Smooth muscle cell (in vitro differentiated cells): ENCODE results near the gene ZNF443. TPM values are rescaled to one million over a fixed set of nuclear protein-coding genes. Genes with fewer than 3 reads are reported as not detected.

Experiments used
- DNase-seq: peaks from one replicate; lab custom pipeline; 2025; ENCODE audit not compliant: unreplicated experiment; lab: John Stamatoyannopoulos, UW
- H2AFZ ChIP-seq: fragments of 200-600 bp; sonication (generic); 2 replicates; pipeline ENCODE4 v1.6.0; 2016; ENCODE audit warnings: antibody characterized with exemption, low read depth, mild to moderate bottlenecking
- H3F3A ChIP-seq: fragments of 200-600 bp; sonication (generic); 2 replicates; pipeline ENCODE4 v1.6.0; 2017; ENCODE audit warnings: antibody characterized with exemption, low read depth
- H3K27ac ChIP-seq: fragments of 200-600 bp; sonication (generic); 2 replicates; pipeline ENCODE4 v1.5.1; 2016; ENCODE audit warnings: low read depth, mild to moderate bottlenecking
- H3K27me3 ChIP-seq: fragments of 200-600 bp; sonication (generic); 2 replicates; pipeline ENCODE4 v1.6.1; 2016; ENCODE audit warnings: low read depth, mild to moderate bottlenecking
- H3K36me3 ChIP-seq: fragments of 200-600 bp; sonication (generic); 2 replicates; pipeline ENCODE4 v1.5.1; 2016; ENCODE audit warnings: low read depth
- H3K4me1 ChIP-seq: fragments of 200-600 bp; sonication (generic); 2 replicates; pipeline ENCODE4 v1.5.1; 2016; ENCODE audit warnings: low read depth
- H3K4me2 ChIP-seq: fragments of 200-600 bp; sonication (generic); 2 replicates; pipeline ENCODE4 v1.6.0; 2016; ENCODE audit warnings: mild to moderate bottlenecking
- H3K4me3 ChIP-seq: fragments of 200-600 bp; sonication (generic); 2 replicates; pipeline ENCODE4 v1.5.1; 2016; ENCODE audit warnings: mild to moderate bottlenecking
- H3K79me2 ChIP-seq: fragments of 200-600 bp; sonication (generic); 2 replicates; pipeline ENCODE4 v1.6.0; 2016; ENCODE audit warnings: low read depth, mild to moderate bottlenecking
- H3K9ac ChIP-seq: fragments of 200-600 bp; sonication (generic); 2 replicates; pipeline ENCODE4 v1.6.0; 2016; ENCODE audit warnings: low read depth
- H3K9me3 ChIP-seq: fragments of 200-600 bp; sonication (generic); replicated peaks from 2 replicates; pipeline ENCODE4 v1.5.1; 2016; ENCODE audit warnings: low read depth
- H4K20me1 ChIP-seq: fragments of 200-600 bp; sonication (generic); 2 replicates; pipeline ENCODE4 v1.6.0; 2016; ENCODE audit warnings: low read depth
- CTCF ChIP-seq: fragments of 200-600 bp; sonication (generic); IDR thresholded peaks from 2 replicates; pipeline ENCODE4 v1.5.1; 2017; ENCODE audit warnings: borderline replicate concordance, mild to moderate bottlenecking, antibody characterized with exemption; ENCODE audit not compliant: insufficient read depth, poor library complexity, severe bottlenecking
- WGBS: methylation state at CpG from one replicate; pipeline ENCODE4 v1.1.7; 2016; ENCODE audit warnings: low lambda C conversion rate; 5-methylcytosine and 5-hydroxymethylcytosine counted together
- polyA plus RNA-seq: library from polyadenylated mRNA; unstranded; fragments of >200 nt; fragmentation: Nextera tagmentation; extraction: Ambion mirVana; gene quantifications from 2 replicates; pipeline ENCODE4 v1.2.1, GENCODE V29; 2016
- total RNA-seq: library from RNA; depleted of rRNA; stranded (reverse); fragments of >200 nt; gene quantifications from 2 replicates; pipeline ENCODE4 v1.2.3, GENCODE V29; 2014

ZNF443 gene
- total and polyA plus RNA-seq, 2 experiments from 2014 or later, result 0.73 to 2.4 TPM

- H3K4me1 ChIP-seq, result peaks cover 16% of the 10 kb centered on the region
- peaks cover 16% of the 10 kb centered on the region for H4K20me1 ChIP-seq
- peak within 1 kb of the TSS; percentile 92 for H3K4me2 ChIP-seq
- no peaks in the 10 kb centered on the region for H3F3A ChIP-seq
- H3K36me3 ChIP-seq, result no peaks in the 10 kb centered on the region
- WGBS, result under 1% methylated on average over 51 of the region's 53 CpGs
- peaks cover 46% of the 10 kb centered on the region for H3K79me2 ChIP-seq
- peak; percentile 53 for DNase-seq
- H2AFZ ChIP-seq, result peak within 1 kb of the TSS; percentile 96
- peak within 1 kb of the TSS; percentile 83 for H3K9ac ChIP-seq
- H3K27me3 ChIP-seq, result no peaks in the 10 kb centered on the region
- peak within 1 kb of the TSS; percentile 69 for H3K27ac ChIP-seq
- TF ChIP-seq CTCF, result no peak
- H3K4me3 ChIP-seq, result peak within 1 kb of the TSS; percentile 98
- no peaks in the 10 kb centered on the region for H3K9me3 ChIP-seq
Measured at GRCh38 chr19:12484371-12485051, 43.7 kb upstream of the ZNF443 start, which contains the start of gene ZNF709. Gene ZNF709, minus strand, starts transcription at chr19:12484816. Its CDS starts 159 bp downstream, at chr19:12484657.

GRCh38 chr19:12484011-12484370 is 43.2 kb upstream of the ZNF443 start:
- peak overlapping the region; percentile 92 for H3K4me2 ChIP-seq
- H4K20me1 ChIP-seq, result peaks cover 22% of the 10 kb centered on the region
- H3K9ac ChIP-seq, result peak overlapping the region; percentile 83
- no peak for DNase-seq
- peak overlapping the region; percentile 98 for H3K4me3 ChIP-seq
- H3K27ac ChIP-seq, result no peak overlapping the region
- peaks cover 16% of the 10 kb centered on the region for H3K4me1 ChIP-seq
- H3K79me2 ChIP-seq, result peaks cover 51% of the 10 kb centered on the region
- H3K36me3 ChIP-seq, result no peaks in the 10 kb centered on the region
- peak overlapping the region; percentile 96 for H2AFZ ChIP-seq
- H3K9me3 ChIP-seq, result no peaks in the 10 kb centered on the region
- no peaks in the 10 kb centered on the region for H3K27me3 ChIP-seq
- WGBS, result 2% methylated on average over 13 of the region's 13 CpGs
- no peak for TF ChIP-seq CTCF
- no peaks in the 10 kb centered on the region for H3F3A ChIP-seq

GRCh38 chr19:12482509-12482886 is 41.7 kb upstream of the ZNF443 start:
- Histone ChIP-seq H3K36me3 (no peaks in the 10 kb centered on the region), H3K4me3 (no peak overlapping the region), H4K20me1 (peaks cover 28% of the 10 kb centered on the region), H3K27ac (no peak overlapping the region), H3K27me3 (no peaks in the 10 kb centered on the region), H3K9me3 (no peaks in the 10 kb centered on the region), H3F3A (no peaks in the 10 kb centered on the region), H3K4me2 (no peak overlapping the region), H3K79me2 (peaks cover 62% of the 10 kb centered on the region), H2AFZ (no peak overlapping the region), H3K9ac (no peak overlapping the region), H3K4me1 (peaks cover 16% of the 10 kb centered on the region)
- WGBS, result 74% methylated on average over 2 of the region's 2 CpGs
- TF ChIP-seq CTCF, result no peak
- DNase-seq, result no peak
